Stomach (tissue), 9 donors: ENCODE measurements around the gene LCLAT1. TPM values are rescaled to one million over a fixed set of nuclear protein-coding genes. Genes with fewer than 3 reads are reported as not detected.

ENCODE experiments used
- DNase-seq, 2 donors: peaks; one replicate each; pipeline versions ENCODE4 v3.0.0 to v3.0.0-alpha.2; 2013 to 2019
- H3K27ac ChIP-seq, 5 donors: fragments of 200-600 bp in 4 of 5; sonication (generic) in 4 of 5; one replicate each; pipeline ENCODE4 v1.5.1; 2013 to 2019; ENCODE audit warnings: mild to moderate bottlenecking in 1 of 5, moderate library complexity in 1 of 5
- H3K27me3 ChIP-seq, 3 donors: fragments of 200-600 bp; sonication (generic); one replicate each; pipeline ENCODE4 v1.5.1; 2017 to 2019; ENCODE audit warnings: mixed run types in 1 of 3
- H3K36me3 ChIP-seq, 4 donors: fragments of 200-600 bp; sonication (generic); 1 replicate in 3 of 4; 2 replicates in 1 of 4; pipeline ENCODE4 v1.5.1; 2016 to 2019
- H3K4me1 ChIP-seq, 4 donors: fragments of 200-600 bp; sonication (generic); one replicate each; pipeline ENCODE4 v1.5.1; 2016 to 2019
- H3K4me3 ChIP-seq, 4 donors: fragments of 200-600 bp; sonication (generic) in 3 of 4; one replicate each; pipeline ENCODE4 v1.5.1; 2016 to 2019; ENCODE audit warnings: mild to moderate bottlenecking in 1 of 4
- H3K9me3 ChIP-seq, 4 donors: fragments of 200-600 bp; sonication (generic); one replicate each; pipeline ENCODE4 v1.5.1; 2016 to 2019
- EP300 ChIP-seq: sonication (generic); formaldehyde crosslinking; IDR thresholded peaks from one replicate; pipeline ENCODE4 v1.6.1; 2017; ENCODE audit warnings: antibody characterized with exemption
- POLR2A ChIP-seq, 4 donors: fragments of 450-650 bp; IDR thresholded peaks; one replicate each; pipeline ENCODE4 v1.6.1; 2016; ENCODE audit warnings: antibody characterized with exemption in 4 of 4, control low read depth in 2 of 4, mild to moderate bottlenecking in 1 of 4, moderate library complexity in 1 of 4
- POLR2AphosphoS5 ChIP-seq, 3 donors: sonication (generic); formaldehyde crosslinking; IDR thresholded peaks; one replicate each; pipeline ENCODE4 v1.6.1; 2016; ENCODE audit warnings: antibody characterized with exemption in 3 of 3
- WGBS, 5 donors: extraction: QIAGEN DNeasy Blood & Tissue Kit in 3 of 5; methylation state at CpG; one replicate each; pipeline versions ENCODE4 v1.1.5 to v1.1.7; 2013 to 2018; 5-methylcytosine and 5-hydroxymethylcytosine counted together
- intact Hi-C: fragments of 100-400 bp; cut with DNase I; formaldehyde crosslinking; loops from one replicate; pipeline ENCODE4 v1.15.1; 2023; ENCODE audit warnings: low total_unique reads
- polyA plus RNA-seq, 3 donors: library from polyadenylated mRNA; stranded (reverse); fragments of 200-250 nt; gene quantifications; one replicate each; pipeline ENCODE4 v1.2.3, GENCODE V29; 2013
- total RNA-seq, 5 donors: library from RNA; depleted of rRNA; stranded (reverse); fragments of >200 nt; gene quantifications; one replicate each; pipeline versions ENCODE4 v1.1.0 to v1.2.3, GENCODE V29; 2014 to 2016
- TF ChIP-seq, protein P1 (sequence below), 7 experiments: fragments of 450-650 bp in 4 of 7; fragments of 200-600 bp in 3 of 7; sonication (generic) in 3 of 7; IDR thresholded peaks; one replicate each; pipeline ENCODE4 v1.5.1; 2016 to 2019; ENCODE audit warnings: antibody characterized with exemption in 7 of 7, control low read depth in 2 of 7, mild to moderate bottlenecking in 1 of 7
- donor health status: healthy with polysubstance abuse.
- donor health status: Bipolar disorder and iron deficiency.
- donor health status: healthy.

The LCLAT1 gene
- total and polyA plus RNA-seq, 8 donors: 0.76 to 51.3 (median 12.5) TPM

DNA sequence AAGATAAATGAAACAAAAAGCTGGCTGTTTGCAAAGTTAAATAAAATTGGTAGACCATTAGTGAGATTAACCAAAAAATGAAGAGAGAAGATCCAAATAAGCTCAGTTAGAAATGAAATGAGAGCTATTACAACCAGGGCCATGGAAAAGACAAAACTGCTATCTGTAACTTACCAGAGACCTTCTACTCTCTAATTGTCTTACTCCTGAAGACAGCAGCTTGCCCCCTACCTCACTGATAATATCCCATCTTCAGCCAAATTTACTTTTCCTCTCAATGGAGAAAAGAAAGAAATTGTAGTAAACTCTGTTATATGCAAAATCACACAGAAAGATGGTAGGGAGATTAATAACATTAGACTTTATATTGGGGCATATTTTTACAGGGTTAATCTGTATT, 178.2 kb downstream of the LCLAT1 start:
- no peak for TF ChIP-seq EP300
- TF ChIP-seq, protein P1, sequence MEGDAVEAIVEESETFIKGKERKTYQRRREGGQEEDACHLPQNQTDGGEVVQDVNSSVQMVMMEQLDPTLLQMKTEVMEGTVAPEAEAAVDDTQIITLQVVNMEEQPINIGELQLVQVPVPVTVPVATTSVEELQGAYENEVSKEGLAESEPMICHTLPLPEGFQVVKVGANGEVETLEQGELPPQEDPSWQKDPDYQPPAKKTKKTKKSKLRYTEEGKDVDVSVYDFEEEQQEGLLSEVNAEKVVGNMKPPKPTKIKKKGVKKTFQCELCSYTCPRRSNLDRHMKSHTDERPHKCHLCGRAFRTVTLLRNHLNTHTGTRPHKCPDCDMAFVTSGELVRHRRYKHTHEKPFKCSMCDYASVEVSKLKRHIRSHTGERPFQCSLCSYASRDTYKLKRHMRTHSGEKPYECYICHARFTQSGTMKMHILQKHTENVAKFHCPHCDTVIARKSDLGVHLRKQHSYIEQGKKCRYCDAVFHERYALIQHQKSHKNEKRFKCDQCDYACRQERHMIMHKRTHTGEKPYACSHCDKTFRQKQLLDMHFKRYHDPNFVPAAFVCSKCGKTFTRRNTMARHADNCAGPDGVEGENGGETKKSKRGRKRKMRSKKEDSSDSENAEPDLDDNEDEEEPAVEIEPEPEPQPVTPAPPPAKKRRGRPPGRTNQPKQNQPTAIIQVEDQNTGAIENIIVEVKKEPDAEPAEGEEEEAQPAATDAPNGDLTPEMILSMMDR (IDR thresholded peaks at IDR 0.05): no peak
- Histone ChIP-seq H3K27me3 (no peaks in the 10 kb centered on the region), H3K9me3 (no peaks in the 10 kb centered on the region), H3K27ac (no peak overlapping the region), H3K36me3 (no peaks in the 10 kb centered on the region), H3K4me1 (no peaks in the 10 kb centered on the region), H3K4me3 (no peak overlapping the region)
- DNase-seq: no peak
- intact Hi-C loops: no loop called here

GRCh38 chr2:30625701-30626100, 178.7 kb downstream of the LCLAT1 start:
- TF ChIP-seq, protein P1 (IDR thresholded peaks at IDR 0.05): no peak
- TF ChIP-seq POLR2A (IDR thresholded peaks at IDR 0.05) (no peak), EP300 (no peak), POLR2AphosphoS5 (IDR thresholded peaks at IDR 0.05) (no peak)
- no peak overlapping the region for H3K4me3 ChIP-seq
- H3K27me3 ChIP-seq: no peaks in the 10 kb centered on the region
- H3K4me1 ChIP-seq: no peaks in the 10 kb centered on the region
- no peak overlapping the region for H3K27ac ChIP-seq
- H3K9me3 ChIP-seq: no peaks in the 10 kb centered on the region
- WGBS, 5 donors: 53 to 65% (median 58%) methylated on average over 3 of the region's 3 CpGs
- intact Hi-C loops: no loop called here
- H3K36me3 ChIP-seq: no peaks in the 10 kb centered on the region
- DNase-seq: no peak

- no peaks in the 10 kb centered on the region for H3K27me3 ChIP-seq
- no peak overlapping the region for H3K27ac ChIP-seq
- DNase-seq: no peak
- TF ChIP-seq, protein P1 (IDR thresholded peaks at IDR 0.05): no peak
- no peak for TF ChIP-seq EP300
- no peak for TF ChIP-seq POLR2AphosphoS5 (IDR thresholded peaks at IDR 0.05)
- TF ChIP-seq POLR2A (IDR thresholded peaks at IDR 0.05): no peak
- no peak overlapping the region for H3K4me3 ChIP-seq
- H3K36me3 ChIP-seq: no peaks in the 10 kb centered on the region
- WGBS, 5 donors: 42 to 89% (median 68%) methylated on average over 2 of the region's 2 CpGs
- no peaks in the 10 kb centered on the region for H3K4me1 ChIP-seq
- intact Hi-C loops: no loop called here
- H3K9me3 ChIP-seq: no peaks in the 10 kb centered on the region
Observed at GRCh38 chr2:30626397-30626796, 179.4 kb downstream of the LCLAT1 start.

GRCh38 chr2:30627151-30627550, 180.1 kb downstream of the LCLAT1 start:
- no peak for DNase-seq
- H3K4me1 ChIP-seq: no peaks in the 10 kb centered on the region
- H3K4me3 ChIP-seq: no peak overlapping the region
- no peak for TF ChIP-seq POLR2A (IDR thresholded peaks at IDR 0.05)
- no peak for TF ChIP-seq EP300
- TF ChIP-seq, protein P1 (IDR thresholded peaks at IDR 0.05): no peak
- no peak for TF ChIP-seq POLR2AphosphoS5 (IDR thresholded peaks at IDR 0.05)
- H3K27me3 ChIP-seq: no peaks in the 10 kb centered on the region
- 89 to 97% (median 96%) methylated on average over 8 of the region's 8 CpGs for WGBS, 5 donors
- H3K9me3 ChIP-seq: no peaks in the 10 kb centered on the region
- no peak overlapping the region for H3K27ac ChIP-seq
- no peaks in the 10 kb centered on the region for H3K36me3 ChIP-seq
- intact Hi-C loops: no loop called here
